Small intestine (tissue), 7 donors: ENCODE measurements around the gene RALB. TPM values are rescaled to one million over a fixed set of nuclear protein-coding genes. Genes with fewer than 3 reads are reported as not detected.
"Not testable (repeated sequence)": the region's sequence is repeated elsewhere in the genome, so short reads cannot be mapped to it uniquely, and the experiment has no call there.

Experiments
- DNase-seq, 2 donors: peaks; one replicate each; pipeline versions ENCODE4 v3.0.0 to v3.0.0-alpha.2; 2013
- FAIRE-seq: peaks from 2 replicates; lab custom pipeline; 2012; peaks lifted over from hg19 to GRCh38; lab: Jason Lieb, UNC
- H3K27ac ChIP-seq, 3 donors: one replicate each; pipeline ENCODE4 v1.5.1; 2013; ENCODE audit warnings: low read length in 2 of 3, mild to moderate bottlenecking in 2 of 3, control low read depth in 1 of 3, inconsistent platforms in 1 of 3, low read depth in 1 of 3, moderate library complexity in 1 of 3
- H3K27me3 ChIP-seq, 3 donors: one replicate each; pipeline ENCODE4 v1.6.1; 2013; ENCODE audit warnings: low read length in 3 of 3, inconsistent platforms in 1 of 3; ENCODE audit not compliant: control insufficient read depth in 3 of 3, insufficient read depth in 3 of 3
- H3K36me3 ChIP-seq, 3 donors: one replicate each; pipeline ENCODE4 v1.6.1; 2013; ENCODE audit warnings: low read length in 3 of 3, inconsistent platforms in 1 of 3, low read depth in 1 of 3, mild to moderate bottlenecking in 1 of 3, moderate library complexity in 1 of 3; ENCODE audit not compliant: control insufficient read depth in 3 of 3, insufficient read depth in 2 of 3
- H3K4me1 ChIP-seq, 3 donors: one replicate each; pipeline ENCODE4 v1.6.1; 2013; ENCODE audit warnings: low read length in 2 of 3, inconsistent platforms in 1 of 3, low read depth in 1 of 3, mild to moderate bottlenecking in 1 of 3, moderate library complexity in 1 of 3; ENCODE audit not compliant: control insufficient read depth in 3 of 3, insufficient read depth in 2 of 3
- H3K4me3 ChIP-seq, 3 donors: one replicate each; pipeline ENCODE4 v1.5.1; 2013; ENCODE audit warnings: low read length in 3 of 3, control low read depth in 1 of 3, inconsistent platforms in 1 of 3, low read depth in 1 of 3, mild to moderate bottlenecking in 1 of 3, moderate library complexity in 1 of 3
- H3K9me3 ChIP-seq, 2 donors: one replicate each; pipeline ENCODE4 v1.6.1; 2013; ENCODE audit warnings: low read depth in 1 of 2, low read length in 1 of 2; ENCODE audit not compliant: control insufficient read depth in 2 of 2, insufficient read depth in 1 of 2
- WGBS, 3 donors: extraction: QIAGEN DNeasy Blood & Tissue Kit; methylation state at CpG; one replicate each; pipeline ENCODE4 v1.1.7; 2013; 5-methylcytosine and 5-hydroxymethylcytosine counted together
- polyA plus RNA-seq, 4 donors: library from polyadenylated mRNA; stranded (reverse) in 3 of 4; unstranded in 1 of 4; fragments of 200-250 nt in 3 of 4; fragments of 120-200 nt in 1 of 4; gene quantifications; one replicate each; pipeline versions ENCODE4 v1.2.1 to v1.2.3, GENCODE V29; 2013
- donor health status: healthy with polysubstance abuse.
- donor health status: control.
- donor health status: control.
- donor health status: Bipolar disorder and iron deficiency.
- donor health status: healthy.

The RALB gene
- polyA plus RNA-seq, 4 donors, result 61.8 to 141 (median 75.3) TPM

- Histone ChIP-seq H3K9me3 (no peaks in the 10 kb centered on the region), H3K4me3 (no peak overlapping the region), H3K36me3 (peaks cover 2 to 39% (median 6%) of the 10 kb centered on the region in 3 donors), H3K27ac (no peak overlapping the region), H3K4me1 (peaks cover 0 to 3% (median 0%) of the 10 kb centered on the region in 3 donors), H3K27me3 (no peaks in the 10 kb centered on the region)
- WGBS, 3 donors, result 81 to 91% (median 82%) methylated on average over 6 of the region's 6 CpGs
- DNase-seq (no peak), FAIRE-seq (no peak)
Observed at GRCh38 chr2:120303177-120303576, 50.5 kb downstream of the RALB start.

- H3K9me3 ChIP-seq, result no peaks in the 10 kb centered on the region
- no peak for FAIRE-seq
- H3K4me1 ChIP-seq, result peaks cover 0 to 3% (median 0%) of the 10 kb centered on the region in 3 donors
- no peaks in the 10 kb centered on the region for H3K27me3 ChIP-seq
- DNase-seq, result peak; percentile 26 to 28
- peaks cover 0 to 29% (median 2%) of the 10 kb centered on the region in 3 donors for H3K36me3 ChIP-seq
- no peak overlapping the region for H3K27ac ChIP-seq
- 24 to 53% (median 50%) methylated on average over 6 of the region's 6 CpGs for WGBS, 3 donors
- no peak overlapping the region for H3K4me3 ChIP-seq
Observed at GRCh38 chr2:120305296-120305695, 52.6 kb downstream of the RALB start.

- Histone ChIP-seq H3K27me3 (no peaks in the 10 kb centered on the region), H3K9me3 (no peaks in the 10 kb centered on the region), H3K27ac (no peak overlapping the region), H3K4me3 (no peak overlapping the region), H3K4me1 (peaks cover 0 to 3% (median 0%) of the 10 kb centered on the region in 3 donors), H3K36me3 (peaks cover 0 to 24% (median 2%) of the 10 kb centered on the region in 3 donors)
- WGBS, 3 donors, result 84 to 89% (median 86%) methylated on average over 5 of the region's 5 CpGs
- FAIRE-seq (no peak), DNase-seq (no peak)
Observed at GRCh38 chr2:120305937-120306490, 53.4 kb downstream of the RALB start.

DNA sequence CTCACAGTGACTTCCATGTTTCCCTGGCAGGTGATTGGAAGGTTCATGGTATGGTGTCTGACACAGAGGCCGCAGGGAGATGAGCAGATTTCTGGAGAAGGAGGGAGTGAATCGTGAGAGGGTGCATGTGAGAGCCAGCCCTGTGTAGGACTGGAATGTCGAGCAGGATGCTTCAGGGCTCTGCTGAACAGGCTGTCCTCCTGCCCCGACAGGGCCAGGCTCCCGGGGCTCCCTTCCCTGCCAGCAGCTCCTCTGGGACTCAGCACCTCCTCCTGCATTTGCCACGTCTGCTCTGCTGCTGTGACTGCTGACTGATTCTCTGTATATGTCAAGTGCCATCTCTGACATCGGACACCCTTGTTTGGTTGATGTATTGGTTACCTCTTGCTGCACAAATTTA lies 54.8 kb downstream of the RALB start:
- Histone ChIP-seq H3K27ac (no peak overlapping the region), H3K36me3 (peaks cover 0 to 15% (median 2%) of the 10 kb centered on the region in 3 donors), H3K27me3 (no peaks in the 10 kb centered on the region), H3K4me3 (no peak overlapping the region), H3K9me3 (no peaks in the 10 kb centered on the region), H3K4me1 (peaks cover 0 to 3% (median 0%) of the 10 kb centered on the region in 3 donors)
- FAIRE-seq (no peak), DNase-seq (no peak)
- whole genome bisulfite sequencing, 3 donors, result 74 to 90% (median 86%) methylated on average over 7 of the region's 7 CpGs

GRCh38 chr2:120308038-120308910 lies 55.6 kb downstream of the RALB start:
- no peak for DNase-seq
- 90 to 95% (median 94%) methylated on average over 14 to 16 of the region's 16 CpGs for WGBS, 3 donors
- no peaks in the 10 kb centered on the region for H3K27me3 ChIP-seq
- no peaks in the 10 kb centered on the region for H3K9me3 ChIP-seq
- H3K4me3 ChIP-seq, result no peak overlapping the region
- FAIRE-seq, result no peak
- peaks cover 0 to 11% (median 2%) of the 10 kb centered on the region in 3 donors for H3K36me3 ChIP-seq
- H3K27ac ChIP-seq, result no peak overlapping the region
- H3K4me1 ChIP-seq, result peaks cover 0 to 7% (median 0%) of the 10 kb centered on the region in 3 donors

DNA sequence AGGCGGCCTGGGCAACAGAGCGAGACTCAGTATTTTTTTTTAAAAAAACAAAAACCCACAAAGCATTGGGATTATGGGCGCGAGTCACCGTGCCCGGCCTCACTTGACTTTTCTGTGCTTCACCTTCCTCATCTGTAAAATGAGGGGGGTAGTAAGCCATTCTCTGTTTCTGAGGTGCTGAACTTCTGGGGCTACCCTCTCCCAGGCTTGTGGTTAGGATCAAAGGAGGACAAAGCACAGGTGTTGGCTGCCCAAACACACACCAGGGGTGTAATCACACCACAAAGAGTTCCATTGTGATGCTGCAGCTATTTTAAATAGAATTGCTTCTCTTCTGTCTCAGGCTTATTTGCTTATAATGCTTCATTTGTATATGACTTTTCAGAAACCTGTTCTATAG lies 57.5 kb downstream of the RALB start:
- H3K9me3 ChIP-seq, result no peaks in the 10 kb centered on the region
- no peak overlapping the region for H3K4me3 ChIP-seq
- WGBS, 3 donors, result 83 to 94% (median 85%) methylated on average over 6 of the region's 6 CpGs
- no peak for DNase-seq
- peaks cover 0 to 14% (median 0%) of the 10 kb centered on the region in 3 donors for H3K27me3 ChIP-seq
- H3K27ac ChIP-seq, result no peak overlapping the region
- peaks cover 0 to 5% (median 0%) of the 10 kb centered on the region in 3 donors for H3K36me3 ChIP-seq
- no peak for FAIRE-seq
- H3K4me1 ChIP-seq, result peaks cover 0 to 13% (median 0%) of the 10 kb centered on the region in 3 donors

- H3K27ac ChIP-seq, H3K4me3 ChIP-seq, H3K36me3 ChIP-seq, DNase-seq, FAIRE-seq, H3K9me3 ChIP-seq: not testable (repeated sequence)
- H3K27me3 ChIP-seq, result peaks cover 0 to 17% (median 0%) of the 10 kb centered on the region in 3 donors
- H3K4me1 ChIP-seq, result peaks cover 0 to 10% (median 0%) of the 10 kb centered on the region in 3 donors
- WGBS, 3 donors, result 95% methylated on average over 8 of the region's 8 CpGs
Observed at GRCh38 chr2:120310841-120311240, 58.2 kb downstream of the RALB start.

DNA sequence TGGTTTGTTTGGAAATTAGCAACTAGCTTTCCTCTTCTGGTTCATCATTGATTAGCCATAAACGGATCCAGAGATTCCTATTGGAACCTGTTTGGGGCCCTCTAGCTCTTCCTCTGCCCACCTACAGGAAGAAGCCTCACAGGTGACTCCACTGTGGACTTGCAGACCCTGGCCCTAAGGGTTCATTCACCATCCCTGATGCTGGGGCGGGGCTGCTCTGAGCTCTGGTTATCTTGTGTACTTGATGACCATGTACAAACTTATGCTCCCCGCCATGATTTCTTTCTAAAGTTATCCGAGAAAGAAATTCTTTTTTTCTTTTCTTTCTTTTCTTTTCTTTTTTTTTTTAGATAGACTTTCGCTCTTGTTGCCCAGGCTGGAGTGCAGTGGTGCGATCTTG lies 59.4 kb downstream of the RALB start:
- Histone ChIP-seq H3K4me3 (no peak overlapping the region), H3K27me3 (peaks cover 0 to 17% (median 0%) of the 10 kb centered on the region in 3 donors), H3K4me1 (peaks cover 0 to 10% (median 0%) of the 10 kb centered on the region in 3 donors), H3K9me3 (peaks cover 0 to under 1% of the 10 kb centered on the region in 2 donors), H3K27ac (no peak overlapping the region), H3K36me3 (no peaks in the 10 kb centered on the region)
- WGBS, 3 donors, result 53 to 86% (median 61%) methylated on average over 6 of the region's 6 CpGs
- DNase-seq, result no peak
- no peak for FAIRE-seq
